Activated effector memory CD4-positive, alpha-beta T cell treated with Interleukin-2 at 50 U/mL for 16 hours (primary cell): ENCODE data around the gene RBBP4.
"Not testable (repeated sequence)": the region's sequence is repeated elsewhere in the genome, so short reads cannot be mapped to it uniquely, and the experiment has no call there.

Experiments
- DNase-seq: peaks from one replicate; pipeline ENCODE4 v3.0.0-alpha.2; 2020

The RBBP4 gene

GRCh38 chr1:32695098-32695904 is 44.3 kb downstream of the RBBP4 start:
- no peak for DNase-seq

- DNase-seq = no peak
Measured at GRCh38 chr1:32696041-32696440, 45.0 kb downstream of the RBBP4 start.

GRCh38 chr1:32696996-32697395 is 46.0 kb downstream of the RBBP4 start:
- DNase-seq = not testable (repeated sequence)

- DNase-seq = no peak
Measured at GRCh38 chr1:32701421-32701911, 50.5 kb downstream of the RBBP4 start.

GRCh38 chr1:32701951-32702598 is 51.1 kb downstream of the RBBP4 start:
- DNase-seq = no peak

GRCh38 chr1:32702599-32703478 is 51.8 kb downstream of the RBBP4 start, which contains the start of gene SYNC:
TSS of gene SYNC (minus strand) at chr1:32702770. CDS start at chr1:32702660, 110 bp downstream.
- no peak for DNase-seq

GRCh38 chr1:32703479-32704291 is 52.7 kb downstream of the RBBP4 start:
- DNase-seq = no peak

GRCh38 chr1:32705516-32705915 is 54.5 kb downstream of the RBBP4 start:
- no peak for DNase-seq

GRCh38 chr1:32706491-32706890 is 55.5 kb downstream of the RBBP4 start:
- no peak for DNase-seq

GRCh38 chr1:32709075-32709474 is 58.1 kb downstream of the RBBP4 start:
- DNase-seq = no peak

GRCh38 chr1:32709476-32709875 is 58.5 kb downstream of the RBBP4 start:
- DNase-seq = no peak

- DNase-seq = not testable (repeated sequence)
Measured at GRCh38 chr1:32711221-32711620, 60.2 kb downstream of the RBBP4 start.

- no peak for DNase-seq
Measured at GRCh38 chr1:32713081-32713480, 62.1 kb downstream of the RBBP4 start.

GRCh38 chr1:32714277-32714676 is 63.3 kb downstream of the RBBP4 start:
- DNase-seq = no peak

- no peak for DNase-seq
Measured at GRCh38 chr1:32715901-32716311, 64.9 kb downstream of the RBBP4 start.

GRCh38 chr1:32716312-32717148 is 65.5 kb downstream of the RBBP4 start:
- peak; percentile 24 for DNase-seq

- no peak for DNase-seq
Measured at GRCh38 chr1:32717503-32717902, 66.5 kb downstream of the RBBP4 start.

GRCh38 chr1:32718036-32718435 is 67.0 kb downstream of the RBBP4 start:
- no peak for DNase-seq

- DNase-seq = no peak
Measured at GRCh38 chr1:32718527-32718926, 67.5 kb downstream of the RBBP4 start.

GRCh38 chr1:32719681-32720275 is 68.8 kb downstream of the RBBP4 start:
- DNase-seq = no peak
